ENCODE data around the gene CRAMP1.
A peak's percentile ranks its signal among the peaks of the same experiment; 100 is the strongest.

CRAMP1 gene

DNA sequence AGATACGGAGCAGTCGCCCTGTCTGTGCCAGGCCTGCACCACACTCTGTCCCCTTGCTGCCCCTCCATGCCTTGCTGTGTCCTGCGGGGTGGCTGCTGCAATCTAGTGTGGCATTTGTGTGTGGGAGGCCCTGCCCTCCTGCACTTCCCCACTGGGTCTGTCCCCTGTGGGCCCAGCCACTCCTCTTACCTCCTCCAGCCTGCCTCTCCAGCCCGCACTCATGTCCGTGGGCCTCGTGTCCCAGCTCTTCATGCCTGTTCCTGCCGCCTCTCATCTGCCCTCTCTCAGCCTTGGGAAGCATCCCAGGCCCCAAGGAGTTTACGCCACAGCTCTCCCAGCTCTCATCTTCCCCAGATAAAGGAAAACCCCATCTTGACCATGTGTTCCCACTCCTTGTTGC lies 26.6 kb downstream of the CRAMP1 start:
- no peak for DNase-seq

DNA sequence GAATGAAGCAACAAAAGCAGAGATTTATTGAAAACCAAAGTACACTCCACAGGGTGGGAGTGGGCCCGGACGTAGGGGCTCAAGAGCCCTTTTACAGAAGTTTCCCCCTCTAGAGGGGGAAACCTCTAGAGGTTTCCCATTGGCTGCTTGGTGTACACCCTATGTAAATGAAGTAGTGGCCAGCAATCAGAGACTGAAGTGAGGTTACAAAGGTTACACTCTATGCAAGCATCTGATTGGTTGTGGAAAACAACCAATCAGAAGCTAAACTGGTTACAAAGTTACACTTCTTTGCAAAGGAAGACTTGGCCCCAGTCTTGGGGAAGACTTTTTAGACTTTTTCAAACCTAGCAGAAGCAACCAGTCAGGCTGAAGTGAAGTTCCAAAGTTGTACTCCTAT lies 27.1 kb downstream of the CRAMP1 start:
- DNase-seq = no peak

DNA sequence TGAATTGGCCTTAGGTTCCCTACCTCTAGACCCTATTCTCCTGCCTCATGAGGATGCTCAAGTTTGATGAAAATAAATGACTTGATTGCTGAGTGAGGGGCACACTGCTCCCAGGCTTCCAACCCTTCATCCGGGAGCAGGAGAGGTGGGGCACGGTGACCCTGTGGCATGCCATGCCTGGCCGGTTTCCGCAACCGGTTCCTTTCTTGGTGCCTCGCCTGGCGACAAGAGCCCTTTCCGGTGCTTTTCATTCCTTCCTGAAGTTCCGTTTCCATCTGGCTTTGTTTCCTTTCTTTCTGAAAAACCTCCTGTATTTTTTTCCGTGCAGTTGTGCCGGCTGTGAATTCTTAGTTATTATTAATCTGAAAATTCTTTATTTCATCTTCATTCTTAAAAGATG lies 27.7 kb downstream of the CRAMP1 start:
- no peak for DNase-seq

DNA sequence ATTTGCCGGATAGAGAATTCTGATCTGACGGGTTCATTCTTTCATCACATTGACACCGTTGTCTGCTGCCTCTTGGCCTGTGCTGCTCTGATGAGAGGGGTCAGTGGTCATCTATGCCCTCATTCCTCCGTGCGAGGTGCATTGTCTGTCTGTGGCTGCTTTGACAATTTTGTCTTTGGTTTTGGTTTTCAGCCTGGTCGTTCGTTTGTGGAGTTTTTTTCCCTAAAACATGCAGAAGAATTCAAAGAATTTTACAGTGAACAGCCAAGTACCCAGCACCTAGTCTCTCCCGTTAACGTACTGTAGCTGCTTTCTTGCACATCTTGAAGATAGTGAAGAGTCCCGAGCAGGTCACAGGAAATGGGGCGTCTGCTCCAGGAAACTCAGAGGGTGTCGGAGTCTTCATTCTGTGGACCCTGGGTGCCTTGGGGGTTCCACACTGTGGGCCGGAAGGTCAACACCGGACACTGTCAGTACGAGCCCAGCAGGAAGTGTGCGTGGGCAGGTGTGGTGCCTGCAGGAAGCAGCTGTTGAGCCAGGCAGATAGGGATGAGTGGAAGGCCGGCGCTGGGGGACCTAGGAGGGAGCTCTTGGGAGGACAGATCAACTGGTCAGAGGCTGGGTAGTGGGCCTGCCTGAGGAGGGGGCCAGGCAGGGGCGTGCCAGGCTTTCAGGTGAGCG lies 28.2 kb downstream of the CRAMP1 start:
- no peak for DNase-seq

DNA sequence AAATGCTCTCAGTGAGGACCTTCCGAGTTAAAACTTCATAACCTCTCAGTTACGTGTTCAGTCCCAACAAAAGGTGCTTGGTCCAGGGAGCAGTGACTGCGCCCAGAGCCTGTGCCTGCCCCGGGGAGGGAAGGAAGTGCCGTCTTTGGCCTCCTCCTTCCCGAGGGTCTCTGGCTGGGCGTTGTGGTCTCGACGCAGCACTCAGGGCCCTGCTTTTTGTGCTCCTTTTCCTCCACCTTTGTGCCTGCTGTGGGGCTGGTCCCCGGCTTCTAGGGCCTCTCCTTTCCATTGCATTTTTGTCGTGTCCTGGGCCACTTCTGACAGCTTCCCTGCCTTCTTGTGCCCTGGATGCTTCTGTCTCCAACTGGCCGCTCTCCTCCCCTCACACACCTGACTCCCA lies 29.1 kb downstream of the CRAMP1 start:
- DNase-seq = no peak

DNA sequence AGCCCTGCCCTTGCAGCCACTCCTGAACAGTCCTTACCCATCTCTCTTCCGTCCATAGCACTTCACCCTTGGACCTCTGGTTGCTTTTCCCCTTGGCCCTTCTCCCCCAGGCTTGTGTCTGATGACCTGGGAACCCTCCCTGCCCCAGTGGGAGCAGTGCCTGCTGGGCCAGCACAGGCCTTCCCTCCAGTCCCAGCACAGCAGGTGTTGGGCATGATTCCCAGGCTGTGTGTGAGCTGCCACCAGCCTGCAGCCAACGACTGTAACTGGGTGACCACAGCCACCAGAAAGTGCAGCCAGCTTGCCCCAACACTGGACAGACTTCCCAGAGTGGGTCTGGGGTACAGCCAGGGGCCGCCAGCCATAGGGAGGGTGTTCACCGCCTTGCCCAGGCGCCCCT lies 30.0 kb downstream of the CRAMP1 start:
- DNase-seq = no peak

DNA sequence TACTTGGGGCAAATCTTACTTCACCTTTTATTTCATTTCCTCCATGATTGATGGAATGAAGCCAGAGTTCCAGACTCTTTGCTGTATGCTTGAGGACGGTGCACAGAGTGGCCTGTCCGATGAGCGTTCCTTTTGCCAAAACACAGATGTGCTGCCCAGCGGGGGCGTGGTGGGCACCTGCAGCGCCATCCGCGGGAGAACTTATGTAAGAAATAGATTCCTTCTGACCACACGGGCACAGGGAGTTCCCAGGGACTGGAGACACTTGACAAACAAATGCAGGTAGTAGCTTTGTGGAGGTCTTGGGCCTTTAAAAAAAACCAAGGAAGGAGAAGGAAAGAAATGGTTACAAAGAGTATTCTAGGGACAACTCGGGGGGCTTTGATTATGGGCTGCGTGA lies 30.6 kb downstream of the CRAMP1 start:
- DNase-seq = no peak

DNA sequence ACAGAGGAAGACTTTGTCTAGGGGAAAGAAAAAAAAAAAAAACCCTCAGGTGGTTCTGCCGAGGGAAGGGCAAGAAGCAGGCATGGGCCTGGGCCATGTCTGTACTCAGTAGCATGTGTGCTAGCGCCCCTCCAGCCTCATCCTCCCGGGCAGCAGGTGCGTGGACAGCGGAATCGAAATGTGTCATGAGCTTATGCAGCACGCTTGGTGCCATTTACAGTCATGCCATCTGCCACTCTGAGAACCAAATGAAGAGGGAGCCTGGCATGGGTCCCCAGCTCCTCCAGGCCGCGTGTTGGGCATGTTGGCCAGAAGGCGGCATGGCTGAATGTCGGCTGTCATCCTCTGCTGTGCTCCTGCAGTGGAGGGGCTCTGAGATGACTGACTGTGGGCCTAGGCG lies 31.4 kb downstream of the CRAMP1 start:
- DNase-seq = no peak

DNA sequence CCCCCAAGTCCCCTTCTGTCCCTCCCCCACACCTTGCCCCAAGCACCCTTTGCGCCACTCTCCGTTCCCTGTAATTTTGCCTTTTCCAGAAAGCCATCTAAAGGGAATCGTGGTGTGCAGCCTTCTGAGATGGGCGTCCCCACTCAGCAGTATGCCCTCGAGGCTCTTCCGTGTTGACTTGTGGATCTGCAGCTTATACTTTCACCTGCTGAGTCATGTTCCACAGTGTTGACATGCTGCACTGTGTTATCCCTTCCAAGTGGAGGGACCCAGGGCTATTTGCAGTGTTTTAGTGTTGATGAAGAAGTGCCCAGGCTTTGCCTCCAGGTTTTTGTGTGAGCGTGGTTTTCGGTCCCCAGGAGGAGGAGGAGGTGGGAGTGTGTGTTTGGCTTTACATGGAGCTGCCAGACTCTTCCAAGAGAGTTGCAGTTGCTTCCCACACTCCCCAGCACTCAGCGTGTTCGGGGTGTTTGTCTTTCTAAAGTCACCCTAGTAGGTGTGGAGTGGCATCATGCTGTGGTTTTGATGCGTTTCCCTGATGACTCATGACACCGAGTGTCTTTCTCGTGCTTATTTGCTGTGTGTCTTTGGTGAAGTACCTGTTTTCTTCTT lies 33.9 kb downstream of the CRAMP1 start:
- DNase-seq = peak in 2 of 5 experiments; percentile 6 to 69

DNA sequence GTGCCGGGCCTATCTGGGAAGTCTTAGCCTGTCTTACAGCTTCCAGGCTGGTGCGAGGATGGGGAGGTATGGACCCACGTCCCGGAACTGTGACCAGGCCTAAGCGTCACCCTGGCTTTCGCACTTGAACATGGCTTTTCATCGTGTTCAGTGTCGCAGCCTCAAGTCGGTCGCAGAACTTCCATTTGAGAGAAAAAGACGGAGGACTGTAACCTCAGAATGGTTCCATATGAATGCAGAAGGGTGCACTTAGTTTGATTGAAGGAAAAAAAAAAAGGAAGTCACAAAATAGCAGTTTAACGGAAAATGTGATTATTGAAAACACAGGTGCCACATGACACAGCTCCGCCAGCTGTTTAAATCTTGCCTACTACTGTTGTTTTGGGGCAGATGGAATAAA lies 35.7 kb downstream of the CRAMP1 start:
- DNase-seq = no peak

DNA sequence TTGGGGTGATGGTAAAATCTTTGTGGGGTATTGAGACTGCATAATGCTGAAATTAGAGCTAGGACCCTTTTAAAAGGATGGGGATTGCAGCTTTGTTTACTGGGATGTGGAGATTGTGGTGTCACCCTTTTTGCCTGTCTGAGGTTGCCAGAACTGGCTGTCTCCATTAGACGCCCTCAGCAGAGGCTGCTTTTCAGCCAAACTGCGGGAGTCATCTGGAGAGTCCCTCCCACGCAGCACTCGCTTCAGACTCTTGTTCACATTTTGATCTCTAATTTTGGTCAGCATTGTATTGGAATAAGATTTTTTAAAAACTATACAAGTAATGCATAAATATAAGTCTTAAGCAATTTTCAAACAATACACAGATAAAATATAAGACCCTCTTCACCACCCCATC lies 38.0 kb downstream of the CRAMP1 start:
- DNase-seq = no peak

DNA sequence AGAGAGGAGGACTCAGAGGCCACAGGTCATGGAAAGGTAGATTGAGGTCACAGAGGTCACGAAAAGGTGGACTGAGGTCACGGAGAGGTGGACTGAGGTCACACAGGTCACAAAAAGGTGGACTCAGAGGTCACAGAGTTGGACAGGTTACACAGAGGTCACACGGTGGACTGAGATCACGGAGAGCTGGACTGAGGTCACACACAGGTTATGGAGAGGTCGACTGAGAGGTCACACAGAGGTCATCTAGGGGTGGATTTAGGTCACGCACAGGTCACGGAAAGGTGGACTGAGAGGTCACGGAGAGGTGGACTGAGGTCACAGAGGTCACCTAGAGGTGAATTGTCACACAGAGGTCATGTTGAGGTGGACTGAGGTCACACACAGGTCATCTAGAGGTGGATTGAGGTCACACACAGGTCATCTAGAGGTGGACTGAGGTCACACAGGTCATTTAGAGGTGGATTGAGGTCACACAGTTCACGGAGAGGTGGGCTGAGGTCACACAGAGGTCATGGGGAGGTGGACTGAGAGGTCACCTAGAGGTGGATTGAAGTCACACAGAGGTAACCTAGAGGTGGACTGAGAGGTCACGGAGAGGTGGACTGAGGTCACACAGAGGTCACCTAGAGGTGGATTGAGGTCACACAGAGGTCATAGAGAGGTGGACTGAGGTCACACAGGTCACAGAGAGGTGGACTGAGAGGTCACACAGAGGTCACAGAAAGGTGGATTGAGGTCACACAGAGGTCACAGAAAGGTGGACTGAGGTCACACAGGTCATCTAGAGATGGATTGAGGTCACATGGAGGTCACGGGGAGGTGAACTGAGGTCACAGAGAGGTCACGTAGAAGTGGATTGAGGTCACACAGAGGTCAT lies 39.2 kb downstream of the CRAMP1 start:
- peak in 1 of 5 experiments; percentile 13 for DNase-seq

DNA sequence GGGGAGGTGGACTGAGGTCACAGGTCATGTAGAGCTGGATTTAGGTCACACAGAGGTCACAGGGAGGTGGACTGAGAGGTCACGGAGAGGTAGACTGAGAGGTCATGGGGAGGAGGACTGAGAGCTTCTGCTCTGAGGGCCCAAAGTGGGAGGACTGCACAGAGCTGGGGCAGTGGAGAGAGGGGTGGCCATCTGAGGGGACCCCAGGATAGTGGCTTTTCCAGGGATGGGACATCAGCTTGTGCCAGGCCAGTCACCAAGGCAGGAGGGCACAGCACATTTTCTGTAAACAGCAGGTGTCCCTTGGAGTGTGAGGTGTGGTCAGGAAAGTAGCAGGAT lies 39.8 kb downstream of the CRAMP1 start:
- no peak for DNase-seq

DNA sequence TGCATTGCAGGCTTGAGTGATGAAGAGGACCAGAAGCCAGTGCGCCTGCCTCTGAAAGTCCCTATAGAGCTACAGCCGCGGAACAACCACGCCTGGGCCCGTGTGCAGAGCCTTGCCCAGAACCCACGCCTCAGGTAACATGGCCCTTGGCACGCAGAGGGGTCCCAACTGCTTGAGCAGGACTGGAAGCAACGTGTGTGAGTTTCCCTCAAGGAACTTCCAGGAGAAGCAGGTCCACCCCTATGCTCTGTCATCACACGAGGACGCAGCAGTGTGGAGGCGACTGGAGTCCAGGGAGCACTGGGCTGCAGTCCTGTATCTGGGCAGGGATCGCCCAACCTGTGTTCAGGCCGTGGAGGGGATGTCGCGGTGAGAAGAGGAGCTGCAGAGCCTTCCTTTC lies 40.9 kb downstream of the CRAMP1 start:
- no peak for DNase-seq

DNA sequence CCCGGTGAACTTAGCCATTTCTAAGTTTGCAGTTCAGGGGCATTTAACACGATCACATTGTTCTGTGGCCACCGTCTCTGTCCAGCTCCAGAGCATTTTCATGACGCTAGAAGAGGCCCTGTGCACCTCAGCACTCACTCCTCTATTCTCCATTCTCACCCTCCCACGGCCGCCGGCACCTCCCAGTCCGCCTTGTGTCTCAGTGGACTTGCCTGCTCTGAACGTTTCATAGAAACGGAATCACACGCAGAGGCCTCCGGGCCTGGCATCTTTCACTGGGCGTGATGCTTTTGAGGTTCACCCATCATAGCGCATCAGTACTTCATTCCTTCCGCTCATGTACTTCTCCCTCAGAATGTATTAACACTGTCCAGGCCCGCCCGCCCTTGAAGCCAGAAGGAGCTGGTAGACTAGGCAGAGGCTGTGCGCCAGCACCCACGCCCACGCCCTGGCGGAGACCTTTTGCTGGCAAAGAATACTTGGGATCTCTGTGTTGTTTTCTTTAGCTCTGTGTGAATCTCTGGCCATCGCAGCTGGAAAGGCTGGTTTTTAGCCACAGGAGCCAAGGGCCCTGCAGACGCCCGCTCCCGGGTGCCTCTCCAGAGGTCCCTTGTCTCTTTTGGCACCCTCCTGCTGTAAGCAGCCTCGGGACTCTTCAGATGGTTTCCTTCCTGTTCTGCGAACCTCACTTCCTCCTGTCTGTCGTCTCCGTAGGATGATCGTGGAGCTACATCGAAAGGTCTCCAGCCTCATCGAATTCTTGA lies 42.5 kb downstream of the CRAMP1 start:
- no peak for DNase-seq

DNA sequence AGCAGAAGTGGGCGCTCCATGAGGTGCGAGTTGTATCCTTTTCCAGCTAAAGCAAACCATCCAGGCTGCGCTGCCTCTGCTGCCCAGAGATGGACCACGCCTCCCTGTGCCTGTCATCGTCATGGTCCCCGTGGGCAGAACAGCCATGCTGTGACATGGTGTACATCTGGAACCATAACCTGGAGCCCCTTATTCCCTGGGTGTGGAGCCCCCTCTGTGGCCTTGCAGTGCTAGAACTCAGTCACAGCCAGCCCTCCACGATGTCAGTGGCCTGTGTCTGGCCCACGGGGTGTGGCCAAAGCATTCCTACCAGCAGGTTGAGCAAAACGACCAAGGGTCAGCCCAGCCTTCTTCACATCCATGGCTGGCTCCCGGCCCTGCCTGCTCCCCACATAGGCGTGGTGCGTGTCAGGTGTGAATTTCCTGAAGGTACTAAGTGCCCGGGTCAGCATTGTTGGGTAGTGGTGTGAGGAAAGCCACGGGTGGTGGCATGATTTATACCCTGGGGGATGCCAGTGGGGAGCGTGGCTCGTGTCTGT lies 43.2 kb downstream of the CRAMP1 start:
- DNase-seq = no peak

DNA sequence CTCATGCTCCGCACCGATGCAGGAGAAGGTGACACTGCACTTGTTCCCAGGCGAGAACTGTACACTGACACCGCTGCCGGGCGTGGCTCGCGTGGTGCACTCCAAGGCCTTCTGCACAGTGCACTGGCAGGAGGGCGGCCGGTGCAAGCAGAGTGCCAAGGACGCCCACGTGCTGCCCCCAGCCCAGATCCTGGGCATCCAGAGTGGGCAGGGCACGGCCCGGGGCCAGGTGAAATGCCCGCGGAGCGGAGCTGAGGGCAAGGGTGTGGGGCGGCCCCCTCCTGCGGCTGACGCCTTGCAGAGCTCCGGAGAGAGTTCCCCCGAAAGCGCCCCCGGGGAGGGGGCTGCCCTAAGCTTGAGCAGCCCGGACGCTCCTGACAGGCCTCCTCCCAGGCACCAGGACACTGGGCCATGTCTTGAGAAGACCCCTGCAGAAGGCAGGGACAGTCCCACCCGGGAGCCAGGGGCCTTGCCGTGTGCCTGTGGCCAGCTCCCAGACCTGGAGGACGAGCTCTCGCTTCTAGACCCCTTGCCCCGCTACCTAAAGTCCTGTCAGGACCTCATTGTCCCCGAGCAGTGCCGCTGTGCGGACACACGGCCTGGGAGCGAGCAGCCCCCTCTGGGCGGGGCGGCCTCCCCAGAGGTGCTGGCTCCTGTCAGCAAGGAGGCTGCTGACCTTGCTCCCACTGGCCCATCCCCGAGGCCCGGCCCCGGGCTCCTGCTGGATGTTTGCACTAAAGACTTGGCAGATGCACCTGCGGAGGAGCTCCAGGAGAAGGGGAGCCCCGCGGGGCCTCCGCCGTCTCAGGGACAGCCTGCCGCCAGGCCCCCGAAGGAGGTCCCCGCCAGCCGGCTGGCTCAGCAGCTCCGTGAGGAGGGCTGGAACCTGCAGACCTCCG lies 44.0 kb downstream of the CRAMP1 start:
- DNase-seq = no peak

DNA sequence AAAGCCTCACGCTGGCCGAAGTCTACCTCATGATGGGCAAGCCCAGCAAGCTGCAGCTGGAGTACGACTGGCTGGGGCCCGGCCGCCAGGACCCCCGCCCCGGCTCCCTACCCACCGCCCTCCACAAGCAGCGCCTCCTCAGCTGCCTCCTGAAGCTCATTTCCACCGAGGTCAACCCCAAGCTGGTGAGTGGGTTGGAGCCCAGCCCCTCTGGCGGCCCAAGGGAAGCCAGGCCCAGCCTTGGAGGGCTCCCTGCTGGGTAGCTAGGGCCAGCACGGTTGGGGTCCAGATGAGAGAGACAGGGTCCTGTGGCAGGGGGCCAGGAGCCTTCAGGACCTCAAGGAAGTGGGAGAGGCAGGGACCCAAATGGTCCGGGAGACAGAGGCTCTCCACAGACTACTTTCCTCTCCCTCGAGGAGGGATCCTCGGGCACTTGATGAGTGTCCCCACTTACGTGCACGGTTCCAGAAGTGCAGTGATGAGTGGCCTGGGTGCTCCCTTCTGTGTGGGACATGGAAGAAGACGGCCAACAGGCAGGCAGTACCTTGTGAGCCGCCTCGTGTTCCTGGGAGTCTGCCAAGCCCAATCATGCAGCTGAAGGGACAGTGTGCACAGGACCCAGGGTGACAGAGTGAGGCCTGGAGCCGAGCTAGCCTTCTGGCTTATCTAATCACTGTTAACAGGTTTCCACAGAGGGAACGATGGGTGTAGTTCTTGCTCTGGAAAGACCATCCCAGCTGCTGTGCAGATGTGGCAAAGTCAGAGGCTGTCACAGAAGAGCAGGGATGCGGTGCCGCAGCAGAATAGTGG lies 44.9 kb downstream of the CRAMP1 start:
- DNase-seq = no peak

DNA sequence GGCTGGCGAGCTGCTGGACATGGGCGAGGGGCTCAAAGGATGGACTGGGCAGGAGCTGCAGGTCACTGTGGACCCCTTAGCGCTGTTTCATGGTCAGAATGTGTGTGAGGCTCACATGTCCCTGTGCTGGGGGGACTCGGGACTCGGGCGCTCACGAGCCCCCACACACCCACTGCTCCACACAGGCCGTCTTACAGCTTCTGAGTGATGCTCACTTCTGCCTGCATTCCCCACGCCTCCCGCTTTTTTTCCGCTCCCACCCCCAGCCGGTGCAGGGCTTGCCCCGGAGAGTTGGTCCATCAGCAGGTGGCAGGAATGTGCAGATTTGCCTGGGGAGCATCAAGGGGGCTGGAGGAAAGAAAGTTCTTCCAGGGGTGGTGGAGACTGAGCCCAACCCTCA lies 45.7 kb downstream of the CRAMP1 start:
- no peak for DNase-seq

DNA sequence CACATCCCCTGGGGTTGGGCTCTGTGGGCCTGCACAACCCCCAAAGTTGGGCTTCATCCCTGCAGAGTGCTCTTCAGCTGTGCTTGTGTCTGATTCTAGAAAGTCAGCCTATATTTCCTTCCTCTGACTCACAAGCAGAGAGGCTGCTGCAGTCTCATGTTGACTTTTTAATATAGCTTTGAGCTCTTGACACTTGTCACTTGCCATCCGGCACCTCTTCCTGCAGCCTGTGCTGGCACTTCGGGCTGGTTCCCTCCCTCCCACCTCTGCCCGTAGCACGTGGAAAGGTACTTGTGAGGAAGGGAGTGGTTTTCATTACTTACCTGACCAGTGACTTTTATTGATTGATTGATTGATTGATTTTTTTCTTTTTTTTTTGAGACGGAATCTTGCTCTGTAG lies 46.9 kb downstream of the CRAMP1 start:
- no peak for DNase-seq

DNA sequence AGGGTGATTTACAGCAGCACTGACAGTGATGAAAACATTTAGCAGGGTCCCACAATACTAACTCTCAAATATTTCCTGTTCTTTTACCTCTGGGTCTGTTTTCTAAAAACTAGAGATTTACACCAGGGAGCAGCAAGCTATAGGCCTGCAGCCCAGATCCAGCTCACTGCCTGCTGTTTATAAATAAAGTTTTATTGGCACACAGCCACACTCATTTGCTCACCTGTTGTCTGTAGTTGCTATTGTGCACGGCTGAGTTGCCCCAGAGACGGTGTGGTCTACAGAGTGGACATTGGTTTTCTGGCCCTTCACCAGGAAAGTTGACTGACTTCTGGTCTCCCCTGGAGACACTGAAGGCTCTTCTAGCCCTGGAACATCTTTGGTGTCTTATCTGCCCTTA lies 49.7 kb downstream of the CRAMP1 start:
- no peak for DNase-seq

Measured in T-helper 2 cell (primary cell).